ENCODE data around the gene DCTN1.

Gene DCTN1

GRCh38 chr2:74426181-74426758, 46.2 kb upstream of the DCTN1 start:
- Histone ChIP-seq H3K79me2 (ENCODE audit: control insufficient read depth, low read length) (peaks cover 13% of the 10 kb centered on the region), H3K4me1 (ENCODE audit: control insufficient read depth, low read length) (peaks cover 15% of the 10 kb centered on the region), H3F3A (ENCODE audit: control insufficient read depth, insufficient read depth) (peaks cover 4% of the 10 kb centered on the region; the same call in 1 of the 2 replicates), H3K9me3 (ENCODE audit: control insufficient read depth, insufficient read depth, low read length) (no peaks in the 10 kb centered on the region), H3K4me3 (ENCODE audit: low read length) (no peak overlapping the region), H3K36me3 (ENCODE audit: control insufficient read depth, low read length) (peaks cover 30% of the 10 kb centered on the region), H3K27me3 (ENCODE audit: control insufficient read depth, low read length) (no peaks in the 10 kb centered on the region), H3K9me2 (replicated peaks; ENCODE audit: control insufficient read depth, low read length) (no peaks in the 10 kb centered on the region), H3K4me2 (ENCODE audit: low read length) (no peak overlapping the region), H3K27ac (ENCODE audit: low read depth, low read length) (no peak overlapping the region), H4K20me1 (ENCODE audit: control insufficient read depth, insufficient read depth, low read depth, low read length) (no peaks in the 10 kb centered on the region)
- TF ChIP-seq EZH2phosphoT487 (IDR thresholded peaks at IDR 0.05; ENCODE audit: borderline replicate concordance, low read length), result no peak
- TF ChIP-seq CTCF (IDR thresholded peaks at IDR 0.05; ENCODE audit: low read depth, low read length, poor library complexity, severe bottlenecking), result no peak

GRCh38 chr2:74425523-74425922, 45.4 kb upstream of the DCTN1 start:
- no peak overlapping the region for H3K27ac ChIP-seq (ENCODE audit: low read depth, low read length)
- H3K27me3 ChIP-seq (ENCODE audit: control insufficient read depth, low read length), result no peaks in the 10 kb centered on the region
- peaks cover 22% of the 10 kb centered on the region for H3K4me1 ChIP-seq (ENCODE audit: control insufficient read depth, low read length)
- no peak overlapping the region for H3K4me3 ChIP-seq (ENCODE audit: low read length)
- peaks cover 30% of the 10 kb centered on the region for H3K36me3 ChIP-seq (ENCODE audit: control insufficient read depth, low read length)
- no peak for TF ChIP-seq EZH2phosphoT487 (IDR thresholded peaks at IDR 0.05; ENCODE audit: borderline replicate concordance, low read length)
- TF ChIP-seq CTCF (IDR thresholded peaks at IDR 0.05; ENCODE audit: low read depth, low read length, poor library complexity, severe bottlenecking), result no peak
- H3K79me2 ChIP-seq (ENCODE audit: control insufficient read depth, low read length), result peaks cover 13% of the 10 kb centered on the region
- no peaks in the 10 kb centered on the region for H3K9me3 ChIP-seq (ENCODE audit: control insufficient read depth, insufficient read depth, low read length)
- H3K4me2 ChIP-seq (ENCODE audit: low read length), result no peak overlapping the region
- no peaks in the 10 kb centered on the region for H3K9me2 ChIP-seq (replicated peaks; ENCODE audit: control insufficient read depth, low read length)
- H4K20me1 ChIP-seq (ENCODE audit: control insufficient read depth, insufficient read depth, low read depth, low read length), result no peaks in the 10 kb centered on the region
- peaks cover 4% of the 10 kb centered on the region; the same call in 1 of the 2 replicates for H3F3A ChIP-seq (ENCODE audit: control insufficient read depth, insufficient read depth)

GRCh38 chr2:74424995-74425406, 44.9 kb upstream of the DCTN1 start:
- peaks cover 30% of the 10 kb centered on the region for H3K36me3 ChIP-seq (ENCODE audit: control insufficient read depth, low read length)
- H3K9me2 ChIP-seq (replicated peaks; ENCODE audit: control insufficient read depth, low read length), result no peaks in the 10 kb centered on the region
- H3K79me2 ChIP-seq (ENCODE audit: control insufficient read depth, low read length), result peaks cover 13% of the 10 kb centered on the region
- H3K27ac ChIP-seq (ENCODE audit: low read depth, low read length), result no peak overlapping the region
- no peak overlapping the region for H3K4me3 ChIP-seq (ENCODE audit: low read length)
- no peaks in the 10 kb centered on the region for H4K20me1 ChIP-seq (ENCODE audit: control insufficient read depth, insufficient read depth, low read depth, low read length)
- peaks cover 27% of the 10 kb centered on the region for H3K4me1 ChIP-seq (ENCODE audit: control insufficient read depth, low read length)
- TF ChIP-seq EZH2phosphoT487 (IDR thresholded peaks at IDR 0.05; ENCODE audit: borderline replicate concordance, low read length), result no peak
- no peak for TF ChIP-seq CTCF (IDR thresholded peaks at IDR 0.05; ENCODE audit: low read depth, low read length, poor library complexity, severe bottlenecking)
- H3K9me3 ChIP-seq (ENCODE audit: control insufficient read depth, insufficient read depth, low read length), result no peaks in the 10 kb centered on the region
- H3K4me2 ChIP-seq (ENCODE audit: low read length), result no peak overlapping the region
- H3F3A ChIP-seq (ENCODE audit: control insufficient read depth, insufficient read depth), result peaks cover 4% of the 10 kb centered on the region; the same call in 1 of the 2 replicates
- H3K27me3 ChIP-seq (ENCODE audit: control insufficient read depth, low read length), result no peaks in the 10 kb centered on the region
